NK-92 treated with Interleukin-12 subunit alpha and Interleukin-12 subunit beta, amount 100 ng/mL, for 24 hours (cell line): Measurements from ENCODE around the gene SPDEF.

Experiments
- DNase-seq: peaks from one replicate; lab custom pipeline; 2025; lab: John Stamatoyannopoulos, UW

Gene SPDEF

GRCh38 chr6:34544776-34545471 is 11.2 kb downstream of the SPDEF start:
- DNase-seq: no peak

- DNase-seq: no peak
Observed at GRCh38 chr6:34544052-34544604, 12.0 kb downstream of the SPDEF start.

DNA sequence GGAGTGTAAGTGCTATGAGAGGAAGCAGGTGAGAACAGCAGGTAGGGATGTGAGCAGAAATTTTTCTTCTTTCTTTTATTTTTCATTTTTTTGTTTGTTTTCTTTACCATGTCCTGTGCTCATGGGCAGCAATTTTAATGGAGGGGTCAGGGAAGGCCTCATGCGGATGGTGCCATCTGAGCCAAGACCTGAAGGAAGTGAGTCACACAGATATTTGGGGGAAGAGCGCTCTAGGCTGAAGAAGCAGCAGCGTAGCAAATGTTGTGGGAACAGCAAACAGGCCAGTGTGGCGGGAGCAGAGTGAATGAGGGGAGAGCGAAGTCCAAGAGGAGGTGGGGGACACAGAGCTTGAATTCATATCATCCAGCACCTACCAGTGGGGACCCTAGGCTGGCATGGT is 12.7 kb downstream of the SPDEF start:
- DNase-seq: no peak

GRCh38 chr6:34540841-34541240 is 15.3 kb downstream of the SPDEF start:
- no peak for DNase-seq

GRCh38 chr6:34540222-34540621 is 15.9 kb downstream of the SPDEF start:
- no peak for DNase-seq

DNA sequence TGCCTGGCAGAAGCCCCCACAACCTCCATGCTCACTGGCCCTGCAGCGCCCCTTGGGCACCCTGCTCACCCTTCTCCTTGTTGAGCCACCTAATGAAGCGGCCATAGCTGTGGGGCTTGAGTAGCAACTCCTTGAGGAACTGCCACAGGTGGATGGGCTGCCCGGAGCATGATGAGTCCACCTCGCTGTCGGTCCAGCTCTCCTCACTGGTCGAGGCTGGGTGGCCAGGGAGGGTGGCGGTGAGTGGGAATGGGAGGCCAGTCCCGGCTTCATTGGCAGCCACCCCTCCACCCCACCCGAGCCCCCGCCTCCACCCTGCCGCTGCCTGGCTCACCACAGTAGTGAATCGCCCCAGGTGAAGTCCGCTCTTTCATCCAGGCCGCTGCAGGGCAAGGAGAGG is 16.9 kb downstream of the SPDEF start:
- DNase-seq: no peak

DNA sequence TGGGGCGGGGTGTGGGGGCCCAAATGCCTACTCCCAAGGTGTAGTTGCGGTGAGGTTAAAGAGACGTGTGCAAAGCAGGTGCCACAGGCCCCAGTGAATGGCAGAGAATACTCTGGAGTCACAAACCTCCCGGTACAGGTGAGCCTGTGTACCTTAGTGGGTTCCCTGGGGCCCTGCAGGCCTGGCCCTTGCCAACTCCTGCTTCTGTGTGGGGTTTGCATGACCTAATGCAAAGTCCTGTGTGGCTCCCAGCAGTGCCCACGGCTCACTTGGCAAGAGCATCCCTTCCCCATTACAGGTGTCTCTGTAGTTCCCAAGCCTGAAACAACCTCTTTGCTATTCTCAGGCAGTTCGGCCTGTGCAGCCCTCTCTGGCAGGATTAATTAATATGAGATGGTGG is 17.5 kb downstream of the SPDEF start:
- DNase-seq: no peak

- no peak for DNase-seq
Observed at GRCh38 chr6:34537922-34538550, 18.1 kb downstream of the SPDEF start.

DNA sequence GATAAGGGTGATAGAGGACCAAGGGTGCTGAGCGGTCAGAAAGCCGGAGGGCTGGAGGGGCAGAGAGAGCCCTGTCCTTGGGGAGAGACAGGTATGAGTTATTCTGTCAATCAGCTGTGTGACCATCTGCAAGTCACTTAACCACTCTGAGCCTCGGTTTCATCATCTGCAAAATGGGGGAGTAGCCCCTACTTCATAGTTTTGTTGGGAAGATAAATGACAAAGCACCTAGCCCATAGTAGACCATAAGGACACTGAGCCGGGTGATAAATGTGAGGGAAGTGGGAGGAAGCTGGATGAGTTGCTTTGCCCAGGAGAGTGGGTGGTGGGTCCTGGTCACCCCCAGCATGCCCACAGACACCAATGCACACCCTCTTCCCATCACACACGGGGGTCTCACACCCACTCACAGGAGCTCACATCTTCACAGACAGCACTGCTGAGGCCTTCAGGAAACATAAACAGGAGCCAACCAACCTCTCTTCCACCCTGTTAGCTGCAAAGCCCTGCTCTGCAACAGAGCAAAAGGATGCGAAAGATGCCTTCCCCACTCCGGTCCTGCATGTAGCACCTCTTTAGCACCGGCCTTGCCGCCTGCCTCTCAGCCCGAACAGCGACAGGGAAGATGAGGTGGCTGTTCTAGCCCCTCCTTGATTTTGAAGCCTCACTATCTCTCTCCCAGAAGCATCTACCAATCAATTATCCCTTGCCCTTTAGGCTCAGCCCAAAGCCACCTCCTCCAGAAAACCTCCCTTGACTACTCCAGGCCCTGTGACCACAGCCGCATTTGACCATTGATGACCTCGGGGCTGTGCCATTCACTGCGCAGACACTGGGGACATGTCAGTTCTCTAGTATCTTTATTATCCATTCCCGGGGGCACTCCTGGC is 18.9 kb downstream of the SPDEF start:
- DNase-seq: no peak

DNA sequence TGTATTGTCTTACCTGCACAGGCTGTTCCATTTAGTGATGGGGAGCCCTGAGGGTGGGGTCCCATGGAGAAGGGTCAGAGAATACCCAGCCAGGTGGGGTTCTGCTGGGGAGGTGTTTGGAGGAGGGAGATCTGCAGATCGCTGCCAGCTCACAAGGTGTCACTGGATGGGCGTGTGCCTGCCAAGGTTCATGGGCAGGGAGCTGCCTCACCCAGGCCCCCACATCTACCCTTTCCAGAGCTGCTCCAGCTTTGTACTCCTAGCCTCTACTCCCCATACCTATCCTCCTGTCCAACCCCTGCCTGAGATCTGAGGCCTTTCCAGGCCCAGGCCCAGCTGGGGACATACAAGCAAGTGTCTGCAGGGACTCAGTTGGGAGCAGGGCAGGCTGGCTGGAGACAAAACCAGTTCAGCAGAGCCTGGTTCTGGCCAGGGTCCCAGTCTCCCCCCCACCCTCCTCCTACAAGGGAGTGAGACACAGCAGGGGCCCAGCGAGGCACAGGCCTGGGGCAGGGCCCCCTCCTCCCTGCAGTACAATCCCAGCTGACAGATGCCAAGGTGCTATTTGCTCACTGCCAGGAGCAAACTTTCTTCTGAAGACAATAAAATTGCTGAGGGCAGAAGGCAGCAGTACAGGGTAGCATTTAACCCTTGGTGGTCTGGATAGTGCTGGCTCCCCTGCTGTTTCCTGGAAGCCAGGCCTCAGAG is 19.7 kb downstream of the SPDEF start:
- DNase-seq: no peak

DNA sequence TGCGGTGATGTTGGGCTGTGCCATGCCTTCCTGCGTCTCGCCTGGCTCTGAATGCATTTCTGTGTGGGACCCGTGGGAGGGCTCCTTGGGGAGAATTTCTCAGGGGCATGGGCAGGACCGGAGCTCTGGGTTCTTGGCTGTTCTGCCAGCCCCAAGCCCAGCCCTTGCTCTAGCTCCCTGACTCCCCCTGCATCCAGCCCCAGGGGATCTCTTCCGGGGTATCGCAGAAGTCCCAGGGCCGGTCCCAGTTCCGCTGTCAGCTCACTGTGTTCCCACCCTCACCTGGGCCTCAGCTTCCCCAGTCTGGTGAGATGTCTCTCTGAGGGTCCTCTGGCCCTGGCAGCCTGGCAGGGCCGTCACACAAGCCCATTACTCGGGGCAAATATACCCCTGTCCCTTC is 20.5 kb downstream of the SPDEF start:
- DNase-seq: no peak

DNA sequence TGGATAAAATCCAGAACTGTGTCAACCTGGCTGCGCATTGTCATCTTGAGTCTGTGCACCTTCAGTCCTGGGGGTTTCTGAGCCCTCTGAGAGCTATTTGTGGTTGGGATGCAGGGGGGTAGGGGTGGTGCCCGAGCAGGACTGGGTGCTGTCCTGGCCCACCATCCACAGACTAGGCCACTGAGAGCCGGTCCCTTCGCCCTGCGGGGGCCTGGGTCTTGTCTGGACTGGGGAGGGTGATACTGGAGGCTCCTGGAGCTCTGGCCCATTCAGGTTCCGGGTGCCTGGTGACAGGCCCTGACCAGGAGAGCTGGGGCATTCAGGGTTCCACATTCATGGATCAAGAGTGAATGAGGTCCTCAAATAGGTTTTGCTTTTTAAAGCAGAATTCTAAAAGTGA is 20.9 kb downstream of the SPDEF start:
- no peak for DNase-seq

GRCh38 chr6:34534656-34535055 is 21.5 kb downstream of the SPDEF start:
- DNase-seq: no peak

DNA sequence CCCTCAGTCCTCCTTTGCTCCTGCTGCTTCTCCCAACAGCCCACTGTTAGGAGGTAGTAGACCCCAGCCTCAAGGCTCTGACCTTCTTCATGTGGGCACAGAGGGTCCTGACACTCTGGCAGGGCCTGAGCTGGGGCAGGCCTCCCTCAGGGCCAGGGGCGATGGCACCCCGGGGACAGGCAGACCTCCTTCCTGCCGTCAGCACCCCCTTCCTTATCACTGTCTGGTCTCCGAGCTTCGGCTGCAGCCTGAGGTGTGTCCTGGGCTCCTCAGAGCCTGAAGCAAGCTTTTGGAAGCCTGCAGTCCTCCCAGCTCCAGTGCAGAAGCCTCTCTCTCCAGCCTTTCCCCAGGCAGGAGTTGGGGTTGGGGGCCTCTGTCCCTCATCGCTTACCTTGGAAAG is 22.0 kb downstream of the SPDEF start:
- DNase-seq: no peak

DNA sequence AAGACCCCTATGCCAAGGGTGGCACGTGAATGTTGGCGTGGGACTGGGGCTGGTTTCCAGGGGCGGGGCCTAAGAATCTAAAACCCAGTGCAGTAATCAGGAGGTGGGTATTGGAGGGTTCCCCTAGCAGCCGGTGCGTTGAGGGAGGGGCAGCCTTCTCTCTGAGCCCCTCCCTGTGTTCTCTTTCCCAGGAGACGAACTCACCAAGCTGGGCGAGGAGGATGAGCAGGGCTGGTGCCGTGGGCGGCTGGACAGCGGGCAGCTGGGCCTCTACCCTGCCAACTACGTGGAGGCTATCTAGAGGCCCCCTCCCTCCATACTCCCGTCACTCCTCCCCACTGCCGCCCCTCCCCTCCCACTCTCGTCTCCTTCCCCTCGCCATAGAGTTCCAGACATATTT is 23.9 kb downstream of the SPDEF start:
- DNase-seq: no peak

GRCh38 chr6:34531580-34532201 is 24.4 kb downstream of the SPDEF start:
- DNase-seq: no peak

GRCh38 chr6:34530753-34531365 is 25.3 kb downstream of the SPDEF start:
- DNase-seq: no peak

GRCh38 chr6:34529665-34530327 is 26.3 kb downstream of the SPDEF start:
- no peak for DNase-seq

DNA sequence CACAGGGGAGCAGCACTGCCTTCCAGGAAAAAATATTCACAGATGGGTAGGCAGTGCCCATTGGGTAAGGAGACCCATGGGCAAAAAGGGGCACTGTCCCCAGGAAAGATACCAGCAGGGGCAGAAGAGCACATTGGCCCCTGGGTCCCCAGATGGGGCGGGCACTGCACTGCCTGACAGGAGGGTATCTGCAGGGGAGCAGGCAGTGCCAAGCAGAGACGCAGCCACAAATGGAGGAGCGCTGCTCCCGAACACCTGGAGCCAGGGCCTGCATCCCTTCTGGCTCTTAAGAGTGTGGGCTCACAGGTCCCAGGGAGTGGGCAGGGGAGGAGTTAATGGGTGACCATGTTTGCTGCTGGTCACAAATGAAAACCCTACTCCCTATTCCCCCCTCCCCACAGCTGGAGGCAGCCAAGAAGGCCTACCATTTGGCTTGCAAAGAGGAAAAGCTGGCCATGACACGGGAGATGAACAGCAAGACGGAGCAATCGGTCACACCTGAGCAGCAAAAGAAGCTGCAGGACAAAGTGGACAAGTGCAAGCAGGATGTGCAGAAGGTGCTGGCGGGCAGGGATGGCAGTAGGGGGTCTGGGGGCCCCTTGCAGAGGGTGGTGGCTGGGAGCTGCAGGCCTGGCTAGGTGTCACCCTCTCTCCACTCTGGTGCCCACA is 27.0 kb downstream of the SPDEF start:
- no peak for DNase-seq
